ENCODE measurements around the gene INSC. TPM values are rescaled to one million over a fixed set of nuclear protein-coding genes. Genes with fewer than 3 reads are reported as not detected.

The INSC gene
- total and polyA plus RNA-seq, 7 donors = 1.4 to 5.4 (median 2.9) TPM

GRCh38 chr11:15199693-15200092, 85.0 kb downstream of the INSC start:
- H3K4me3 ChIP-seq = no peak overlapping the region
- no peak overlapping the region for H3K27ac ChIP-seq
- TF ChIP-seq EP300 (IDR thresholded peaks at IDR 0.05) (no peak), POLR2A (IDR thresholded peaks at IDR 0.05) (no peak), CTCF (IDR thresholded peaks at IDR 0.05) (no peak), POLR2AphosphoS5 (IDR thresholded peaks at IDR 0.05) (no peak)
- WGBS, 2 donors = 58 to 81% methylated on average over 3 of the region's 3 CpGs
- DNase-seq = no peak
- intact Hi-C loops (cut with DNase I) = no loop called here
- no peaks in the 10 kb centered on the region for H3K9me3 ChIP-seq
- no peaks in the 10 kb centered on the region for H3K36me3 ChIP-seq
- H3K4me1 ChIP-seq = peaks cover 0 to 51% (median 41%) of the 10 kb centered on the region in 4 donors
- no peaks in the 10 kb centered on the region for H3K27me3 ChIP-seq

- Histone ChIP-seq H3K27me3 (no peaks in the 10 kb centered on the region), H3K4me1 (peaks cover 0 to 45% (median 37%) of the 10 kb centered on the region in 4 donors), H3K4me3 (no peak overlapping the region), H3K9me3 (no peaks in the 10 kb centered on the region), H3K36me3 (no peaks in the 10 kb centered on the region), H3K27ac (no peak overlapping the region)
- 91 to 95% methylated on average over 12 of the region's 12 CpGs for WGBS, 2 donors
- intact Hi-C loops (cut with DNase I) = no loop called here
- DNase-seq = no peak
- TF ChIP-seq POLR2A (IDR thresholded peaks at IDR 0.05) (no peak), CTCF (IDR thresholded peaks at IDR 0.05) (no peak), POLR2AphosphoS5 (IDR thresholded peaks at IDR 0.05) (no peak), EP300 (IDR thresholded peaks at IDR 0.05) (no peak)
These were observed 86.0 kb downstream of the INSC start for GRCh38 chr11:15200696-15201095.

- no peak overlapping the region for H3K27ac ChIP-seq
- WGBS, 2 donors = 95 to 98% methylated on average over 4 of the region's 4 CpGs
- no peaks in the 10 kb centered on the region for H3K36me3 ChIP-seq
- no peaks in the 10 kb centered on the region for H3K27me3 ChIP-seq
- peaks cover 0 to 39% (median 36%) of the 10 kb centered on the region in 4 donors for H3K4me1 ChIP-seq
- TF ChIP-seq POLR2AphosphoS5 (IDR thresholded peaks at IDR 0.05) (no peak), POLR2A (IDR thresholded peaks at IDR 0.05) (no peak), CTCF (IDR thresholded peaks at IDR 0.05) (no peak), EP300 (IDR thresholded peaks at IDR 0.05) (no peak)
- H3K4me3 ChIP-seq = no peak overlapping the region
- H3K9me3 ChIP-seq = no peaks in the 10 kb centered on the region
- no peak for DNase-seq
- intact Hi-C loops (cut with DNase I) = no loop called here
These were observed 86.9 kb downstream of the INSC start for GRCh38 chr11:15201586-15201985.

GRCh38 chr11:15202626-15203025, 87.9 kb downstream of the INSC start:
- TF ChIP-seq EP300 (IDR thresholded peaks at IDR 0.05) = no peak
- TF ChIP-seq POLR2AphosphoS5 (IDR thresholded peaks at IDR 0.05) = no peak
- TF ChIP-seq POLR2A (IDR thresholded peaks at IDR 0.05) = no peak
- no peak for TF ChIP-seq CTCF (IDR thresholded peaks at IDR 0.05)
- intact Hi-C loops (cut with DNase I) = no loop called here
- no peak overlapping the region for H3K27ac ChIP-seq
- WGBS, 2 donors = 71 to 83% methylated on average over 5 of the region's 5 CpGs
- H3K27me3 ChIP-seq = no peaks in the 10 kb centered on the region
- H3K4me1 ChIP-seq = peaks cover 0 to 30% (median 29%) of the 10 kb centered on the region in 4 donors
- no peaks in the 10 kb centered on the region for H3K36me3 ChIP-seq
- no peaks in the 10 kb centered on the region for H3K9me3 ChIP-seq
- no peak for DNase-seq
- H3K4me3 ChIP-seq = no peak overlapping the region

GRCh38 chr11:15204711-15205110, 90.0 kb downstream of the INSC start:
- intact Hi-C loops (cut with DNase I) = no loop called here
- Histone ChIP-seq H3K9me3 (no peaks in the 10 kb centered on the region), H3K4me1 (peaks cover 0 to 11% (median 8%) of the 10 kb centered on the region in 4 donors), H3K36me3 (no peaks in the 10 kb centered on the region), H3K27me3 (peaks cover 0 to 6% (median 0%) of the 10 kb centered on the region in 3 donors), H3K4me3 (no peak overlapping the region), H3K27ac (no peak overlapping the region)
- no peak for DNase-seq
- WGBS, 2 donors = 80 to 87% methylated on average over 10 of the region's 10 CpGs
- TF ChIP-seq CTCF (IDR thresholded peaks at IDR 0.05) (no peak), POLR2AphosphoS5 (IDR thresholded peaks at IDR 0.05) (no peak), EP300 (IDR thresholded peaks at IDR 0.05) (no peak), POLR2A (IDR thresholded peaks at IDR 0.05) (no peak)

Data from sigmoid colon (tissue), 7 donors.